NCI-H82 treated with DMSO at 0.1 percent for 48 hours (cell line): ENCODE measurements around the gene SPNS3.

Experiments used
- DNase-seq: peaks from one replicate; lab custom pipeline; 2025; ENCODE audit not compliant: unreplicated experiment; lab: John Stamatoyannopoulos, UW

SPNS3 gene

DNA sequence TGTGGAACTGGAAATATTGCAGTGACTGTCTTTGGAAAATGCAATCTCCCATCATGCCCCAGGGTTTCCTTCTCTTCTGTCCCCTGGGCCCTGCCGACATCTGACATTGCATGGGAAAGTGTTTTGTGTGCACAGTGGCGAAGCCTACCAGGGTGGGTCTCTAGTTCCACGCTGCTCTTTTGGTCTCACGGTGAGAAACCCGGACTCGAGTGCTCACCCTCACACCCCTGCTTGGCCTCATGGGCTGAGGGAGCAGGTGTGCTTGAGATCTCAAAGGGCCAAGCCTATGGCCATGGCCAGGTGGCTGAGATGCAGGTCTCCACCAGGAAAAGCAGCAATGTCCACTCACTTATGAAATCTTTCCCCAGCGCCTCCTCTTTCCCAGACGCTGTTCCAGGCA lies 32.0 kb downstream of the SPNS3 start:
- DNase-seq = no peak

DNA sequence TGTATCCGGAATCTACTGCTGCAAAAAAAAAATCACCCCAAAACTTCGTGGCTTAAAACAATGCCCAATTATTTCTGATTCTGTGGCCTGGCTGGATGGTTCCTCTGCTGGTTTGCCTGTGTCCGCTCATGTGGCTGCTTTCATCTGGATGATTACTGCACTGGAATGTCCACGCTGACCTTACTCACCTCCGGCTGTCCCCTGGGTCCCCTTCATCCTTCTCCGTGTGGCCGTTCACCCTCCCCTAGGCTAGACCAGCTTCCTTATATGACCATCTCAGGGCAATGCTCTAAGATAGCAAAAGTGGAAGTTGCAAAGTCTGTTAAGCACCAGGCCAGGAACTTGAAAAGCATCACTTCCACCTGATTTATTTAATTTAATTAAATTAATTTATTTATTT lies 33.5 kb downstream of the SPNS3 start:
- DNase-seq = no peak

DNA sequence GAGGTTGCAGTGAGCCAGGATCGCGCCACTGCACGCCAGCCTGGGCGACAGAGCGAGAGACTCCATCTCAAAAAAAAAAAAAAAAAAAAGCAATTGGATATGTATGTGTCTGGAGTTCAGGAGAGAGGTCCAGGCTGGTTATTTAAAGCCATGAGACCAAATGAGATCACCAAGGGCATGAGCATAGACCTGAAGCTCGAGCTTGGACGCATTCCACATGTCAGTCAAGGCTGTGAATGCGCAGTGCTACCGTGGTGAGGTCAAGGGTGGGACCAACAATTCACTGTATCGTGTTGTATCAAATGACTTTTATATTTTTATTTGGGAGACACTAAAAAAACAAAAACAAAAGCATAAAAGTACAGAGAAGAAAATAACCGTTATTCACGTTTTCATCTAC lies 35.8 kb downstream of the SPNS3 start:
- no peak for DNase-seq

DNA sequence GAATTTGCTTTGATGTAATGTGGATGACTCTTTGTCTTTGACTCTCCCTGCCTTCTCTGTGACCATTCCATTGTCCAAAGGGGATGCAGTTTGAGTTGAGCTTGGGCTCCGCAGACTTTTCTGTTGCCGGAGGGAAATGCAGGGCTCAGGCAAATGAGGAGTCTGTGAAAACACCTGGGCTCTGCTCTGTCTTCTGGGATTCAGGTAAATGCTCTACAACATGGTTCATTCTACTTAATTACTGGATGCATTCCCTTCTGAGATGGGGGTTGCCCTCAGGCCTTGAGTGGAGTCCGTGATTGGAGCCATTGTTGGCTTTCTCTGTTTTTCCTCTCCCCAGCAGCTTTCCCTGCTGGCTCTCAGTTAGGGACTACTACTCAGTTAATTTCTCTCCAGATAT lies 38.5 kb downstream of the SPNS3 start:
- no peak for DNase-seq

DNA sequence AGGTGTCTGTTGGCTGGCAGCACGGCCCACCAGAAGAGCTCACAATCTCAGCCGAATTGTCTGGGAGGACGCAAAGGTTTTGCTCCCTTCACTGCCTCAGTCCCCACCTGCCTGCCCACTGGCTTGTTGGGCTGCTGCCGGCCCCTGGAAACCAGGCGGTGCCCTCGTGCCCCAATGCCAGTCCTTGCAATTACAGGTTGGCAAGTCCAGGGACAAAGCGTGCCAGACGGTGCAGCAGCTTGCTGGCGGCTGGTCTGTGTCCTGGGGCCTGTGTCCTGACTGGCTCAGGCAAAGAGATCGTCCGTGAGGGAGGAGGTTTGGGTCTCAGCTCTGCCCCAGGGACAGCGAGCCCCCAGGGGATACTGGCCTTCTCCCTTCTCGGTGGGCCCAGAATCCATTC lies 40.4 kb downstream of the SPNS3 start:
- no peak for DNase-seq

DNA sequence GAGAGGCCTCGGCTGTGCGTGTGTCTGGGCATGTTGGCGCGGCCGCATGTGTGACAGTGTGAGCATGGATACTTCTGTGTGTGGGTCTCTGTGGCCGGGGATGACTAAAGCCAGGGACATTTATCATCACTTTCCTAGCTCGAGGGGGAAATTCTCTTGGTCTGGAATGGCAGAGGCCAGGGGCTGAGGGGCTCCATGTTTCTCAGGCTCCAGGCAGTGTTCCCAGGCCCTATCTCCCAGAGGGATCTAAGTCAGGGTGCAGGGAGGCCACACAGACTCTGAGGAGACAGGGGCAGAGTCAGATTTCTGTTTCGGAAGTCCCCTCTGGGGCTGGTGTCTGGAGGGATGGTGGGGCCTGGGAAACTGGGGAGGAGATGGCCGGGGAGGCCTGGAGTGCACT lies 41.3 kb downstream of the SPNS3 start:
- no peak for DNase-seq

DNA sequence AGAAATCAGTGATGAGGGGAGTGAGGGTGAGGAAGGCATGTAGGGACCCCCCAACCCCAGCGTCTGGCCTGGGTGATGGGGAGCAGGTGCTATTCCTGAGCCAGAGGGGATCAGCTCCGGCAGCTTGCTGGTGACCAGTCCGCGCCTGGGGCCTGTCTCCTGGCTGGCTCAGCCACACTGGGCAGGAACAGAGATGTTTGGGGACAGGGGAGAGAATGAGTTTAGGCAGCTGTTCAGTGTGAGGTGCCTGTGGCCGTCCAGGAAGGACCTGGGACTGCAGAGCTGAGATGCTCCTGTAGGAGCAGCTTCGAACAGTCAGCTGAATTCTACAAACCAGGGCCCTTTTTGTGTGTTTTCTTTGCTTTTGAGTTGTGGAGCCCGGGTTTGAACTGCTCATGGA lies 41.7 kb downstream of the SPNS3 start:
- DNase-seq = no peak

DNA sequence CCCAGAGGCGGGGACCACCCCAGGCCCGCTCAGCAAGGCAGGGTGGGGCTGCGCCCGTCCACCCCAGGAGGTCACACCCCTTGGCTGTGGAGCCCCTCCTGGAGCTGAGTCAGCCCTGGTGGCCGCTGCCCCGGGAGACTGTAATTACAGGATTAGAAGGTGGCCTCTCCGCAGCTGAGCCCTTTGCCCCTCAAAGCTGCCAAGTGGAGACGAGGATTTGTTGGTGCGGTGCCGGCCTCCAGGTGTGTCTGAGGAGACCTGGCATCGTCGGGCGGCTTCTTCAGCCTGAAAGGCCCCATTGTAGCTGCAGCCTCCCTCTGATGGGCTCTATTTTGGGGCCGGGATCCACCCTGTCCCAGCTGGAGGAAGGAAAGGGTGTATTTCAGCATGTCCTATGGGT lies 42.3 kb downstream of the SPNS3 start:
- DNase-seq = no peak

DNA sequence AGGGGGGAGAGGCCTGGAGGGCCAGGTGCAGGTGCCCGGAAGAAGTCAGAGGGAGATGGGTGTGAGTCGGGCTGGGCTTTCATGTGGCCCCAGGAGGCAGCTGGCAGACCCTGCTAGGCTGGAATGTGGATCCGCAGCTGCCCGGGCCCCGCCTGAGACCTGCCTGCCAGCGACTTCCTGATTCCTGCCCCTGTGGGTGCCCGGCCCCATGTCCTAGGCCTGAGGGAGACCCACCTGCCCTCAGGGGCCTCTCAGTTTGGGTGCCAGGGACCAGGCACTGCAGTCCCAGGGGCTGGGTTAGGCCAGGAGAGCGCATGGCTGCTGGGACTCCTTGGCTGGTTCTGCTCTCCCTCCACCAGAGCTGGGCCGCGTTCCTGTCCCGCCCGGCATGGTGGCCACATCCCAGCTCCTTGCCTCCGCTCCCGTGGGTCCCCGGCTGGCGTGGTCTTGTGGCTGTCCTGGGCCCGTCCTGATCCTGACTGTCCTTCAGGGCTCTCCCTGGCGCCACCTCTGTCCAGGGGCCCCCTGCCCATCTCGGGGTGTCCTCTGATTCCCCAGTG lies 42.9 kb downstream of the SPNS3 start:
- no peak for DNase-seq

DNA sequence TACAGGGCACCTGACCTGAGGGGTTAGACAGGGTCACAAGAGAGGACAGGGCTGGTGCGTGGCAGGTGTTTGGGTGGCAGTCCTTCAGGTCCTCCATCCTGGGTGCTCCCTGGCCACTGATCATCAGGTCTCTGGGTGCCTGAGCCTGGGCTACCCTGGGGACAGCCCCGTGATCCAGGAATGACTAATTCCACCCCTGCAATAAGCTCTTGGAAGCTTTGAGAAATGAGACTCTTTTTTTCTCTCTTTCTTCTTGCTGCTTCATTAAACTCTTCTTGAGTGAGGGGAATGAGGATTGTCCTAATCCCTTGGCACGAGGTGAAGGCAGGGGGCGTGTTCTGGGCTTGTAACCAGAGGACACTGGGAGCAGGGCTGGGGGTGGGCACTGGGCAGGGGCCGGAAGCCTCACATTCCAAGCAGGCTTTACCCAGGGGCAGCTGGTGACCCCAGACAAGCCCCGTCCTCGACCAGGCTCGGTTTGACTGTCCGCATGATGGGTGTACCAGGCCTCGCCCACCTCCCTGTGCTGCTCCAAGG lies 43.6 kb downstream of the SPNS3 start:
- no peak for DNase-seq

DNA sequence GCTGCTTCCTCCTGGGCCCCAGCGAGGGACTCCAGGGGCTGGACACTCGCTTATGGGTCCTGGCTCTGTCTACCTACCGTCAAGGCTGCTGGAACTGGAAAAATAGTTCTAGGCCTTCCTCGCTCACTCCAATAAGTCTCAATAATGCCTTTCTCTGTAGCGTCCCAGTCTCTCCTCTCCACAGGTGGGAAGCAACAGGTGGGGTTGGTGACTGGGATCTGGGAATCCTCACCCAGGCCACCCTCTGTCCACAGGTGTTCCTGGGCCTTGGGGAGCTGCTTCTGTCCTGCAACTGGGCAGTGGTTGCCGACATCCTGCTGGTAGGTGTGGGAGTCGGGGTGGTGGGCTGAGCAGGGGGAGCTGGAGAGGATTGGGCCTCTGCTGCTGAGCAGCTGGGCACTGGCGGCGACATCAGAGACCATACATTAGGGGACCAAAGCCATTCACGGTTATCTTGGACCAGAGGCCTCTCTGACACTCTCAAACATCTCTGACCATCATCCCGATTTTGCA lies 44.6 kb downstream of the SPNS3 start:
- no peak for DNase-seq

DNA sequence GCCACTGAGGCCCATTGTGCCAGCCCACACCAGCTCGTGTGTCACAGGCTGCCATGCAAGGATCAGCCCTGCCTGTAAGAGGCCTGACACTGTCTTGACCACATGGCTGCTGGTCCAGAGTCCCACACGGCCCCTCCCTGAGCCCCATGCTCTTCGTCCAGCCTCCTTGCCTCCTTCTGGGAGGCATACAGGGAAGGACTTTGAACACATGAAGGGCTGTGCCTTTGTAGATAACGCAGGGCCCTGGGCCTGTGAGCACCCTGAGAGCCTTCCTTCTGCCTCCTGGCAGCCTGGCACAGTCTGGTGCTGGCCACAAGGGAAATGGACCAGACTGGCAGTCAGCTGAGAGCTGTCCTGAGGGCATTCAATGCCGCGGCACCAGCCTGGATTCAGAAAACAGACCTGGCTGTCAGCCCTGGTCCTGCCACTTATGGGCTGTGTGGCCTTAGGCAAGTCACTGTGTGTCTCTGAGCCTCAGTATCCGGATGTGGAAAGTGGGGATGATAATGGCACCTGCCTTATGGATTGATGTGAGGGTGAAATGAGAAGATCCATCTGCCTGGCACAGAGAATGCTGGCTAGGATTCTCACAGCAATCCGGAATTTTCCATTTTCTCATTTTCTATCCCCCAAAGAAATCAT lies 45.7 kb downstream of the SPNS3 start:
- no peak for DNase-seq

DNA sequence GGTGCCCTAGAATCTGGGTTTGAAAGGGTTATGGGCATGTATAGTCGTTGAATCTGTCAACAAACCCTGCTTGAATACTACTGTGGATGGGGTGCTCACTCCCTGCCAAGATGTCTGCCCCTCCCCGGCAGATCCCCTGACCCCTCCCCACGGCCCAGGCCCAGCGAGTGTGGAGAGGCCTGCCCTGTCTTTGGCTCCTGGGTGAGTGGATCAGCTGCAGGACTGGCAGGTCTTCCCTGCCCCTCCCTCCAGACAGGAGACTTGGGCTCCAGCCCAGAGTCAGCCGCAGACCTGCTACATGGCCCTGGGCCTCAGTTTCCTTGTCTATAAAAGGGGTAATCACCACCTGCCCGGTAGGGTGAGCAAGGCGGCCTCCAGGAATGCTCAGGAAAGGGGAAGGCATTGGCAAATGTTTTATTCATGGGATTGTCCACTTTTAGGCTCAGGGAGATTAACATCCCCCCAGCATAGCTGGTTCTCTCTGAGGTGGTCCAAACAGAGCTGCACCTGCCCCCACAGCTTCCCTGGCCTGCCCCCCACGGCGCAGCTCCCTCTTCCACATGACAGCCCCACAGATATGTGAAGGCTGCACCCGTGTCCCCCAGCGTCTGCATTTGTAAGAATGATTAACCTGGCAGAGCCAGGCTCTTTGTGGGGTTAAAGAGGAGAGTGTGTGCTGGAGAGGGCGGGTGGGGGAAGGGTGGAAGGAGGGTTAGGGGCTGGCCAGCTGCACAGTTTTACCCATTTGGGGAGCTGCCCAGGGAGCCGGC lies 46.4 kb downstream of the SPNS3 start:
- DNase-seq = no peak

DNA sequence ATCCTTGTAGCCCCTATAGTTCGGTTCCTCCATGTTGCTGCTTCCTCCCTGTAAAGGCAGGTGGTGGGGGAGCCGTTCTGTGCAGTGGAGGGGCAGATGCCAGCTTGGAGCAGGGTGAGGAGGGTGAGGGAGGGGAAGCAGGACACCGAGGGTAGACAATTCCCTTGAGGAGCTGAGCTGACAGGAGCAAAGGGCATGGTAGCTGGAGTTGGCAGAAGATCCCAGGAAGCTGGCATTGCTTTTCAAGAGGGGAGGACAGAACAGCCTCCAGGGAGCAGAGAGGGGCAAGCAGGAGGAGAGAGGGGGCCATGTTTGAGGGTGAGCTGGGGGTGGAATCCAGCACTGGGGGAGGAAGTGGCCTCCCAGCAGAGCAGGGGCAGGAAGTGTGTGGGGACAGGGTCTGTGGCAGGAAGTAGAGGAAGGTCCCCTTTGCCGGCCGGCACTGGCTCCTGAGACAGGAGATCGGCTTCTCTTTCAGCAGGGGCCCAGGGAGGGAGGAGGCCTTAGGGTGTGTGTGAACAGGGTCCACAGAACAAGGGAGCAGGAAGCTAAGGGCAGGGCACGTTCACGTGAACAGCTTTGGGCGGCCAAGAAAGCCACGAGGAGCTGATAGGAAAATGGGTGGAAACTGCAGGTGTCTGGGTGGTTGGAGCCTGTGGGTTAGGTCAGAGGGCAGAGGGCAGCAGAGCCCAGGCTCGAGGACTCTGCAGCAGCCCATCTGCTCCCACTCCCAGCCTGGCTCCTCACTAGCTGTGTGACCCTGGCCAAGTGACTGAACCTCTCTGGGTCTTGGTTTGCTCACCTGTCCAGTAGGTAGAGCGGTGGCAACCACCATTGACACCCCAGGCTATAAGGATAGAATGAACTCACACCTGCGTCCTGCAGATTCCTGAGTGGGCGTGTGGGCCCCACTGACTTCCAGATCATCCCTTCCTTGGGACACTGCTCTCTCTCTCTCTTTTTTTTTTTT lies 47.5 kb downstream of the SPNS3 start:
- DNase-seq = no peak

DNA sequence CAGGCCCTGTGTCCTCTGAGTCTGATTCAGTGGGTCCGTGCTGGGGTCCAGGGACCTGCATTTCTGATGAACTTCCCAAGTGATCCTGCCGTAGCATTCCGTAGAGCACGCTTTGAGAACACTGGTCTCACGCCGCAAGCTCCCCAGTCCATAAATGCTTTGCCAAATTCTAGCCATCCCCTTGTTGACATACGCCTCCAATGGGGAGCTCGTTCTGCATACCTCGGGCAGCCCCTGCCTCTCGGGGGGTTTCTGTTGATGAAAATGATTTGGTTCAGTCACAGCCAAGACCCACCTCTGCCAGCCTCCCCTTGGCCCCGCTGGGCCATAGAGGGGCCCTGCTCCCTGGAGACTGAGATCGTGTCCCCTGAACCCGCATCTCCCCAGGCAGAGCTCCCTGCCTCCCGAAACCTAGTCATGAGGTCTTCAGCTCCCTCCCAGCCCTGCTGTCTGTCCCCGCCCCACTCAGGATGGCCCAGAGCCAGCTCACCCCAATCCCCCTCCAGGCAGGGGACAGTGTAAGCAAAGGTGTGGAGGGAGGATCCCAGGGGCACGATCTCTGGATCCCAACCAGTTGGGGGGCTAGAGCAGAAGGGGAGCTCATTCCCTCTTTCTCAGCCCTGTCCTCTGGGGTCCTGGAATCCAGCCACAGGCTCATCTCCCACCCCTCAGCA lies 48.7 kb downstream of the SPNS3 start:
- no peak for DNase-seq

DNA sequence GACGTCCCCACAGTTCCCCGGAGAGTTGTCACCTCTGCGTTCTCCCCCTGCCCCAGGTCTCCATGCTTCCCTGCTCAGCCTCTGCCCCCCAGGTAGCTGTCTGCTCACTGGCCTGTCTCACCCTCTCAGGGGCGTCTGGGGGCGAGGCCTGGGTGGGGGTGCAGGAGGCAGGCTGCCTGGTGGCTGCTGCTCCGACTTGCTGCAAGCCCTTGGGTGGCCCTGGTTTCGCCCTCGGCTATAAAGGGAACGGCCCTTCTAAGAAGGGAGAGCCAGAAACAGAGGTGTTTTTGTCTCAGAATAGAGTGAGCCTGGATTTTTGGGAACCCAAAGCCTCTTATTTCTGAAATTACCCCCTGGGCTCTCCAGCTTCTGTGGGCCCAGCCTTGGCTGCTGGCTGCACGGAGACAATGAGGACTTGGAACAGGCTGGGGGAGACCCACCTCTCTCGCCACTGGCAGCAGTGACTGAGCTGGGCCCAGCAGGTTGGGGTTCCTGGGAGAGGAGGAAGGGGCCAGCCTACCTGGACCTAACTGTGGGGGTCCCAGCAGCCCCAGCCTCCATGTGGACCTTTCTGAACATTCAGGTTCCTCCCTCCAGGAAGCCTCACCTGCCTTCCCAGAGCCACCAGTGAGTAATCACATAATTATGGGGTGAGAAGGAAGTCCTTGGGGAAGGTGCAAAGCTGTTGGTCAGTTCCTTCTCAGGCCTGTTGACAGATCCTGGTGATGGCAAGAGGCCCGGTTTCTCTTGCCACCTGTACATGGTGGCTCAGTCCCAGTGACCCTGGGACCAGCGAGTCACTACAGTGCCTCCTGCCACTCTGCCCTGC lies 49.5 kb downstream of the SPNS3 start:
- no peak for DNase-seq

DNA sequence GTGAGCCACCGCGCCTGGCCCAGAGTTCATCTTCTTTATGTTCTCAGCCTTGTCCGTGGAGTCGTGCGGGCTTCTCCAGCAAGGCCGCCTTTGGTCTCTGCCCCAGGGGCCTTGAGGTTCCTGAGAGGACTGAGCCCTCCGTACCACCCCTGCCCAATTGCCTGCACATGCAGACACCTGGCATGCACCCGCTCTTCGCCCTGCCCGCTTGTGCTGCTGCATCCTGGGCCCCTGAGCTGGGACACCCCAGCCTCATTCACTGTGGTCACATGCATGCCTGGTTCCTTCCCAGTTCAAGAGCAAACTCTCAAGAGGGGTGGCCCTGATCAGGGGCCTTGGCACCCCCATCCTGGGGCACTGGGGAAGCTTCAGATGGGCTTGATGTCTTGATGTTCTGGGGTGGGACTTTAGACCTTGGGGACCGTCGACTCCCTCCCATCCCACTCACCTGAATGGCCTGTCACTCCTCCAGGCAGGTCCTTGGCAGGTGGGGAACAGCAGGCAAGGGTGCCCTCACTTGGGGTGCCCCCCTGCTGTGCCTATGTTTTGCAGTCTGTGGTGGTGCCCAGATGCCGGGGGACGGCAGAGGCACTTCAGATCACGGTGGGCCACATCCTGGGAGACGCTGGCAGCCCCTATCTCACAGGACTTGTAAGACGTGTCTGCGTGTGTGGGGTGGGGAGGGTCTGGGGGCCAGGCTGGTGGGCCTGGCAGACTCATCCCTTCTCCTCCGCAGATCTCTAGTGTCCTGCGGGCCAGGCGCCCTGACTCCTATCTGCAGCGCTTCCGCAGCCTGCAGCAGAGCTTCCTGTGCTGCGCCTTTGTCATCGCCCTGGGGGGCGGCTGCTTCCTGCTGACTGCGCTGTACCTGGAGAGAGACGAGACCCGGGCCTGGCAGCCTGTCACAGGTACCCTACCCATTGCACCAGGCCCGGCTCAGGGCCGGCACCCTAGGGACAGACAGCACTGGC lies 52.2 kb downstream of the SPNS3 start:
- no peak for DNase-seq

DNA sequence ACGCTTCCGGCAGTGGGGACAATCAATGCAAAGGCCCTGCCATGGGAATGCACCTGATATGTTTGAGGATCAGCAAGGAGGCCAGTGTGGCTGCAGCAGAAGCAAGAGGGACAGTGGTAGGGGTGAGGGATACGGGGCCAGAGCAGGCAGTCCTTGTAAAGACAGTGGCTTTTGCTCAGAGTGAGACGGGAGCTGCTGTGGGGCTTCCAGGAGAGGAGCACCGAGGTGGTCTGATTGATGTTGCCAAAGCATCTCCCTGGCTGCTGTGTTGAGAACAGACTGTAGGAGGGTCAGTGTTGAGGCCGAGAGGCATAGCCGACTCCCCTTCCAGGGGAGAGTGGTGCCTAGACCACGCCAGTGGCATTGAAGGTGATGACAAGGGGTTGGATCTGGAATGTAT lies 53.6 kb downstream of the SPNS3 start:
- DNase-seq = no peak
